HG03039 (cell line): ENCODE data around the gene NMNAT2.

Source experiments
- ATAC-seq: cut with Tn5 transposase; IDR thresholded peaks from one replicate; pipeline ENCODE4 v1.9.1; 2021; ENCODE audit warnings: mild to moderate bottlenecking, moderate library complexity; ENCODE audit not compliant: unreplicated experiment

Gene NMNAT2

GRCh38 chr1:183272390-183272848, 145.8 kb downstream of the NMNAT2 start:
- no peak for ATAC-seq

DNA sequence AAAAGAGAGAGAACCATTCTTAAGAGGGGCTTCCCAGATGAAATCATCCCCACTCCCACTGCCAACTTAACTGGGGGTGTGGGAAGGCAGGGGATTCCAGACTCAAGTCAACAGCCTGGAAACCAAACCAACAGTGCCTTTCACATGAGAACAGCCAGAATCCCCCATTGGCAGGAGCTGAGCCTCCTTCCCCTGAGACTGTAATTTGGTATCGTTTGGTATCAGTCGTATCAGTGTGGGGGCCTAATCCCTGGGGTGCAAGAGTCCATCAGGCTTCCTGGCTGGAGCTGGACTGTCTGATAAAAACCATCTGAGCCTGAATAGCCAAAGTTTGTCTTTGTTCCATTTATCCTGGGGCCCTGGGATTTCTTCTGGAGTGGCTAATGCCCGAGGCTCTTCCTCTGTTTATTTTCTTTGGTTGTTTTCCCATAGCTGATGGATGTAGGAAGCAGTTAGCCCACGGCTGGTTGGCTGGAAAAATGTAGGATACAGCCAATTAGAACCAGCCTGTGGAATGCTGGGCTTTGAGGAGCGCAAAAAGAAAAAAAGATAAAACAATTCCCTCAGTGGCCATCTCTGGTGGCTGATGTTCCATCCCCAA, 147.5 kb downstream of the NMNAT2 start:
- no peak for ATAC-seq

DNA sequence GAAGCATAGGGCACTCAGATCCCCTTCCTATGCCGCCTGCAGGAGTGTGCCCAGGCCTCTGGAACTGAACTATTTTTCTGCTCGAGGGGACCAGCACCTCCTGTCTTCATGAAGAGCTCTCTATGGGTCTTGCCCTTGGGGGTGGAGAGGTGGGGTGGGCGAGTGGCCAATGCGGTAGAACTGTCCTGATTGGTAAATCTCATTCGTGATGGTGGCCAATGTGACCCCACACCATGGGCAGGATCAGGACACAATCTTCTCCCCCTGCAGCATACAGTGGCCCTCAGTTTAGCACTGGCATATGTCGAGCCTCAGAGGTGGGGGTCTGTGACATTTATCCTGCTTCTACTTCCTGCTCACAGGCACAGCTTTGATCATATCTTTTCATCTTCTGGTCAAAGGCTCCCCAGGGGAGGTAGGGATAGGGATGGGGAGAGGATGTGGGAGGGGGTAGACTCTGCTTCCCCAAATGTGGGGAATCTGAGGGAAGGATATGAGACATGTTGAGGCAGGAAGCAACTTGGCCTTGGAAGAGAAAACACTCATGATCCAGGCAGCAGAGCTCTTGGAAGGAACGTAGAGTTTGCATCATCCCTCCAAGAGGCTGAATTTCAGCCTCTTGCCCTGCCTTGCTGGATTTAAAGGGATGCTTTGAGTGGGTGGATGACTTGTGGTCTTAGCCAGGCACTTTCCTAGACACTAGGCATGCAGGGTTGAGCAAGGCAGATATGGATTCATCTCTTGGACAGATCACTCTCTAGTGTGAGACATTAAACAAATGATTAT, 150.3 kb downstream of the NMNAT2 start:
- no peak for ATAC-seq

GRCh38 chr1:183263886-183264602, 154.1 kb downstream of the NMNAT2 start:
- no peak for ATAC-seq

DNA sequence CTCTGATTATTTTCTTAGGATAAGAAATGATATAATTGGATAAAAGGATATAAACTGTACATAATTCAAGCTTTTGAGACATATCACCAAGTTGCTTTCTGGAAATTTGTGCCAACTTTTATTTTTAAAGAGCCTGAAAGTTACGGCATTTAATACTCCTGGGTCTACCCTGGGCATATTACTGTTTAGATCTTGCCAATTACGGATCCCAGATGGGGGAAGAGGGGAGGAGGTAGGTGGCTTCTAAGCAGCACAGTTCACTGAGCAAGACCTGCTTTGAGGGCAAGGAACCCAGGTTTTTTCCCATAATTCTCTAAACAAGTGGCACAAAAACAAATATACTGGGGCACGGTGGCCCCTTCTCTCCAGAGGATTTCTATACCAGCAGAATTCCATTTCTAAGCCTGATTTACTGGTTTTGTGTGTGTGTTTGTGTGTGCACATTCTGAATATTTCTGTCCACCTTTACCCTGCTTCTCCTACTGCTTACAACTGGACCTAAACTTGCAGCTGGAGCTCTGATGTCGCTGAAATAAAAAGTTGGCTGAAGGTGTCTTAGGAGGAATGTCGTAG, 155.5 kb downstream of the NMNAT2 start:
- no peak for ATAC-seq

- no peak for ATAC-seq
Observed at GRCh38 chr1:183259924-183260323, 158.3 kb downstream of the NMNAT2 start.

- ATAC-seq = no peak
Observed at GRCh38 chr1:183255073-183255472, 163.1 kb downstream of the NMNAT2 start.

DNA sequence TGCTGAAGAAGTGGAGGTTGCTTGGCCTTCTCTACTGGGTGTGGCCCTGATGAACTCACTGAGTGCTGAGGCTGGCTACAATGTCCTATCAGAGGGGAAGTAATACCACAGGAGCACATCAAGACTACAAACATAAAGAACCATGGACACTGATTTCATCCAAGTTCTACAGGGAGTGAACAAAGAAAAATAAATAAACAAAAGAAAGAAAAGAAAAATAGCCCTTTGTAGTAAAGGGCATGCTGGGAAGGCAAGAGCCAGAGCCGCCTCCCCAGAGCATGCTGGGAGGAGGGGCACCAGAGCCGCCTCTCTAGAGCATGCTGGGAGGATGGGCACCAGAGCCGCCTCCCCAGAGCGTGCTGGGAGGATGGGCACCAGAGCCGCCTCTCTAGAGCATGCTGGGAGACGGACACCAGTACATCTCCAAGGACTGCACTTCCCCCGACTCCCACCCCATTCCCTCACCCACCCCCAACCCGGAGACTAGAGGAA, 166.2 kb downstream of the NMNAT2 start:
- no peak for ATAC-seq

DNA sequence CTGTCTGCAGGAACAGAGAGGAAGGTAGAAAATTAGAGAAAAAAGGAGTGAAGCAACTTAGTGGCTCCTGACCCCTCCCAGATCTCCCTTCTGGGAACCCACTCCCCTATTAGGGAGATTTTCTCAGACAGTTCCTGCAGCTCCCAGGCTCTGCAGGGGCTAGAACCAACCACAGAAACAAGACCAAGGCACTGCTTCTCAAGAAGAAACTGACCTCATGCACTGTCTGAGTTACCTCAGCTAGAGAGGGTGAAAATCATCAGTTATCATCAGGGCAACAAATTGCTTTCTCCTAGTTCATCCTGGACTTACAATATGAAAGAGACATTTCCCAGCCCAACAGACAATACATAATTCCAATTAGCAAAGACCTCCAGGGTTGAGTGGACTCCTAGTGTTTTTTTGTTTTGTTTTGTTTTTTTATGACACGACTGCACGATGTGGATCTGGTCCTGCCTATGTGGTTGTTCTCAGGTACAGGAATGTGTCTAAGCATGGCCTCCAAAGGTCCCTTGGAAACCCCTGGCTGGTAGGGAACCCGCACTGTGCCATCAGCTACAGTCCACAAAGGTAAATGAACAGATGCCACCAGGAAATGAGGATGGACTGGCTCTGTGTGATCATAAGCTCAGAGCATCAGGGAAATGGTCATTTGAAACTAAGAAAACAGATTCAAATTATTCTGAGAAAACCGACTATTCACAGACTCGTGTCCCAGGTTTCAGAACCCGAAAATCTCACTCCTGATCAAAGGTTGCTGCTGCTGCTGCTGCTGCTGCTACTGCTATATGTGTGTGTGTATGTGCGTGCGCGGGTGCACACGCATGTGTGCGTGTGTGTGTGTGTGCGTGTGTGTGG, 166.8 kb downstream of the NMNAT2 start:
- no peak for ATAC-seq

DNA sequence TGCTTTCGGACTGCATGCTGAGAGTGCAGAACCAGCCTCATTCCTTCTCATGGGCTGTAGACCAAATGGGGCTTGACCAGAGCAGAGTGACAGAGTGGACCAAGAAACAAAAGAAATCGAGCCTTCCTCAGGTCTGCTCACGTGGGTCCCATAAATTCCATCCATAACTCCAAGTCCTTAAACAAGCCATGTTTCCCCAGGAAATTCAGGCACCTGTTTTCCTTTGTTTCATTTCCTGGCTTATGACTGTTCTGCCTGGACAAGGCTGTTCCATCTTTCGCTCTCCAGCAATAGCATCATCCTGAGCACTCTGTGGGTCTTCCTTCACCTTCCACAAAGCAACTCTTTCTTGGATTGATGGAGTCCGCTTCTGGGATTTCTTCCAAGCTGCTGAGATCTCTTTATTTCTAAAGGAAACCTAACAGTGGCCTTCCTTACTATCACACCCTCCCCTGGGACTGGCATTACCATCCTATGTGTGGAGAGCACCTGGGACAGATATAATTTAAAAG, 168.2 kb downstream of the NMNAT2 start:
- no peak for ATAC-seq

GRCh38 chr1:183248989-183249691, 169.0 kb downstream of the NMNAT2 start:
- no peak for ATAC-seq

DNA sequence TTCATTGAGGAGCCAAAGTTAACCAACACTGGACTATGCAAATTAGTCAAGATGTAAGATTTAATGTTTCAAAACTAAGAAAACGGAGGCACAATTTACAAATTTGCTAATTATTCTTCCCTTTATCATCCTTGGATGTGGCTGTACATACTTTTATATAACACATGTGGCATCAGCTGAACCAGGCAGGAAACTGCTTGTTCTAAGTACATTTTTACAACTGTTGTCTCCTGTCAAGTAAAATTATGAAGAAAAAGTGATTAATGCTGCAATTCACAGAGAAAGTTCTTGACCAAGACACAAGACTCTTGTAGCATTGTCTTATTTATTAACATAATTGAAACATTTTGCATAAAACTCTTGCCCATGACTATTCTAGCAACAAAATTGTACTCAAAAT, 170.2 kb downstream of the NMNAT2 start:
- ATAC-seq = no peak

DNA sequence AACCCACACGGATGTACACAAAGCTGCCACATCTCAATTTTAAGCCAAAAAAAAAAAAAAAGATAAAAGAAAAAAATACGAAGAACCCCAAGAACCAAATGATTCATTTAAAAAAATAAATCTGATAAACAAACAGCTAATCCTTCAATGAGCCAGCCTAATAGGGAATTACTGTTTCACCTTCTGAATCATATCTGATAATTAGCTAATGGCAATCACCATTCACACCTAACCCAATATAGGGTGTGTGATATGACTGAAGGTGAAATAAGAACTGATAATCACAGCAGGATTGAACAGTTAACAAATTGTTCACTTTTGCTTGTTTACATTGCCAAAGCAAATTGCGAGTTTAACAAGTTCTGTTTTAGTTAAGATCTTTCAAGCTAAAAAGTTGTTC, 170.7 kb downstream of the NMNAT2 start:
- ATAC-seq = no peak

GRCh38 chr1:183247066-183247465, 171.1 kb downstream of the NMNAT2 start:
- ATAC-seq = no peak

GRCh38 chr1:183246436-183246835, 171.7 kb downstream of the NMNAT2 start:
- no peak for ATAC-seq

- no peak for ATAC-seq
Observed at GRCh38 chr1:183245357-183245756, 172.8 kb downstream of the NMNAT2 start.

DNA sequence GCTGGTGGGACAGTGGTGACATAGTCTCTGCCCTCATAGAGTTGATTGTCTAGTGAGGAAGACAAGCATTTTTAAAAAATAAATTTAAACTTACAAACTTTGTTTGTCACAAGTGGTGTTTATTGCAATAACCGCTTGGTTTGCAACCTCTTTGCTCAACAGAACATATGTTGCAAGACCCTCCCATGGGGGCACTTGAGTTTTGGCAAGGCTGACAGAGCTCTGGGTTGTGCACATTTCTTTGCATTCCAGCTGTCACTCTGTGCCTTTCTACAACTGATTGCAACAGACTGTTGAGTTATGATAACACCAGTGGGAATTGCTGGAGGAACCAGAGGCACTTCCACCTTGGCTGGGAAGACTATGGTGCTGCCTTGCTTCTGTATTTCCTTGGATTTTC, 173.7 kb downstream of the NMNAT2 start:
- no peak for ATAC-seq

DNA sequence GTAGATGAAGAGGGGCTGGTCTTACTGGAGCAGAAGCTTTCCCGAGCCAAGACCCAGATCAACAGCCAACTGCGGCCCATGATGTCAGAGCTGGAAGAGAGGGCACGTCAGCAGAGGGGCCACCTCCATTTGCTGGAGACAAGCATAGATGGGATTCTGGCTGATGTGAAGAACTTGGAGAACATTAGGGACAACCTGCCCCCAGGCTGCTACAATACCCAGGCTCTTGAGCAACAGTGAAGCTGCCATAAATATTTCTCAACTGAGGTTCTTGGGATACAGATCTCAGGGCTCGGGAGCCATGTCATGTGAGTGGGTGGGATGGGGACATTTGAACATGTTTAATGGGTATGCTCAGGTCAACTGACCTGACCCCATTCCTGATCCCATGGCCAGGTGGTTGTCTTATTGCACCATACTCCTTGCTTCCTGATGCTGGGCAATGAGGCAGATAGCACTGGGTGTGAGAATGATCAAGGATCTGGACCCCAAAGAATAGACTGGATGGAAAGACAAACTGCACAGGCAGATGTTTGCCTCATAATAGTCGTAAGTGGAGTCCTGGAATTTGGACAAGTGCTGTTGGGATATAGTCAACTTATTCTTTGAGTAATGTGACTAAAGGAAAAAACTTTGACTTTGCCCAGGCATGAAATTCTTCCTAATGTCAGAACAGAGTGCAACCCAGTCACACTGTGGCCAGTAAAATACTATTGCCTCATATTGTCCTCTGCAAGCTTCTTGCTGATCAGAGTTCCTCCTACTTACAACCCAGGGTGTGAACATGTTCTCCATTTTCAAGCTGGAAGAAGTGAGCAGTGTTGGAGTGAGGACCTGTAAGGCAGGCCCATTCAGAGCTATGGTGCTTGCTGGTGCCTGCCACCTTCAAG, 174.8 kb downstream of the NMNAT2 start:
- ATAC-seq = no peak

- ATAC-seq = no peak
Observed at GRCh38 chr1:183242556-183242955, 175.6 kb downstream of the NMNAT2 start.
